GM18873 (cell line): ENCODE results near the gene SLC16A9.

Experiments used
- ATAC-seq: cut with Tn5 transposase; IDR thresholded peaks from one replicate; pipeline ENCODE4 v1.9.1; 2021; ENCODE audit warnings: mild to moderate bottlenecking, moderate library complexity, moderate number of reproducible peaks; ENCODE audit not compliant: unreplicated experiment, low FRiP score

The SLC16A9 gene

GRCh38 chr10:59607970-59608369, 101.7 kb downstream of the SLC16A9 start:
- no peak for ATAC-seq

GRCh38 chr10:59606551-59606961, 103.1 kb downstream of the SLC16A9 start:
- no peak for ATAC-seq

- ATAC-seq, result no peak
Observed at GRCh38 chr10:59601985-59602384, 107.7 kb downstream of the SLC16A9 start.
